Measurements from ENCODE around the gene PLAC9.

PLAC9 gene

DNA sequence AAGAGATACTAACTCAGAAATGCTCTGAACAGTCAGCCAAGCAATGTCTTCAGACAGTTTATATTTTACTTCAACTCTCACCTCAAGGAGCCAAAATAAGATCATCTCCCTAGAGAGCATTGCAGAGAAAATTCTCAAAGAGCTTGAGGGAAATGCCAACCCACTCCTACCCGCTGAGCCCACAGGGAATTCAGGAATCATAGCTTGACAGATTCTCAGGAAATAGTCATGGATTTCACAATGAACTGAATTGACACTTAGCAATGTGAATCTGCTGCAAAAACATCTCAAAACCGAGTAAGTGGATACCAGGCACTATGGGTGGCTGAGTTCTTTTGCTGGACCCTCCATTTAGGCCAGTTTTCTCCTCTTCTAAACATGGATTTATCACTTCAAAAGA is 9.8 kb upstream of the PLAC9 start:
- H4K12ac ChIP-seq (ENCODE audit: low read depth, low read length), result no peak overlapping the region
- H2BK12ac ChIP-seq (ENCODE audit: low read length), result no peak overlapping the region
- no peaks in the 10 kb centered on the region for H3K79me2 ChIP-seq (ENCODE audit: control insufficient read depth, insufficient read depth, low read length, poor library complexity)
- H4K8ac ChIP-seq (ENCODE audit: low read depth, low read length), result no peak overlapping the region
- H3K27me3 ChIP-seq (ENCODE audit: insufficient read depth, low read length), result no peaks in the 10 kb centered on the region
- H3K4me1 ChIP-seq (ENCODE audit: control insufficient read depth in 1 of 2, insufficient read depth in 2 of 2, low read length in 2 of 2), result no peaks in the 10 kb centered on the region
- no peak overlapping the region for H3K27ac ChIP-seq (ENCODE audit: low read depth, low read length)
- H3K9ac ChIP-seq (ENCODE audit: low read length), result no peak overlapping the region
- no peaks in the 10 kb centered on the region for H3K79me1 ChIP-seq (ENCODE audit: low read length)
- H4K91ac ChIP-seq (ENCODE audit: low read depth, low read length), result no peak overlapping the region
- no peak overlapping the region for H3K4me3 ChIP-seq (ENCODE audit: low read depth, low read length)
- no peak overlapping the region for H2BK5ac ChIP-seq (ENCODE audit: low read depth, low read length, poor library complexity)
- H2BK120ac ChIP-seq (ENCODE audit: insufficient read depth, low read length, poor library complexity), result no peak overlapping the region
- H3K36me3 ChIP-seq (ENCODE audit: control insufficient read depth in 1 of 2, insufficient read depth in 2 of 2, low read length in 2 of 2), result no peaks in the 10 kb centered on the region
- peak; percentile 85 to 97 for DNase-seq
- WGBS (ENCODE audit: extremely low coverage, insufficient coverage, insufficient read length), result no CpG with 5 or more reads among the region's 2 CpGs
- no peak overlapping the region for H3K18ac ChIP-seq (ENCODE audit: low read length)
- no peak overlapping the region for H3K14ac ChIP-seq (ENCODE audit: low read length)
- no peak overlapping the region for H2AK5ac ChIP-seq (ENCODE audit: low read length)
- no peak overlapping the region for H2AFZ ChIP-seq (ENCODE audit: insufficient read depth, low read length, poor library complexity)
- H3K9me3 ChIP-seq (ENCODE audit: insufficient read depth, low read depth, low read length), result no peaks in the 10 kb centered on the region
- H3K4ac ChIP-seq (ENCODE audit: low read depth, low read length), result no peak overlapping the region
- H3K23ac ChIP-seq (ENCODE audit: low read length), result no peak overlapping the region
- no peak overlapping the region for H3K4me2 ChIP-seq (ENCODE audit: low read length)

GRCh38 chr10:80126876-80127275 is 5.7 kb upstream of the PLAC9 start:
- Histone ChIP-seq H2BK5ac (ENCODE audit: low read depth, low read length, poor library complexity) (no peak overlapping the region), H2BK120ac (ENCODE audit: insufficient read depth, low read length, poor library complexity) (no peak overlapping the region), H4K8ac (ENCODE audit: low read depth, low read length) (no peak overlapping the region), H3K14ac (ENCODE audit: low read length) (no peak overlapping the region), H3K27ac (ENCODE audit: low read depth, low read length) (no peak overlapping the region), H3K4me1 (ENCODE audit: control insufficient read depth in 1 of 2, insufficient read depth in 2 of 2, low read length in 2 of 2) (peaks cover 4% of the 10 kb centered on the region in 2 experiments), H2BK12ac (ENCODE audit: low read length) (no peak overlapping the region), H3K18ac (ENCODE audit: low read length) (no peak overlapping the region), H3K9ac (ENCODE audit: low read length) (no peak overlapping the region), H3K36me3 (ENCODE audit: control insufficient read depth in 1 of 2, insufficient read depth in 2 of 2, low read length in 2 of 2) (no peaks in the 10 kb centered on the region), H4K91ac (ENCODE audit: low read depth, low read length) (no peak overlapping the region), H3K4me2 (ENCODE audit: low read length) (no peak overlapping the region), H3K27me3 (ENCODE audit: insufficient read depth, low read length) (no peaks in the 10 kb centered on the region), H3K4me3 (ENCODE audit: low read depth, low read length) (no peak overlapping the region), H3K9me3 (ENCODE audit: insufficient read depth, low read depth, low read length) (no peaks in the 10 kb centered on the region), H3K4ac (ENCODE audit: low read depth, low read length) (no peak overlapping the region), H2AFZ (ENCODE audit: insufficient read depth, low read length, poor library complexity) (no peak overlapping the region), H3K79me1 (ENCODE audit: low read length) (no peaks in the 10 kb centered on the region), H4K12ac (ENCODE audit: low read depth, low read length) (no peak overlapping the region), H2AK5ac (ENCODE audit: low read length) (no peak overlapping the region), H3K79me2 (ENCODE audit: control insufficient read depth, insufficient read depth, low read length, poor library complexity) (no peaks in the 10 kb centered on the region), H3K23ac (ENCODE audit: low read length) (no peak overlapping the region)
- WGBS (ENCODE audit: extremely low coverage, insufficient coverage, insufficient read length), result no CpG with 5 or more reads among the region's 4 CpGs
- no peak for DNase-seq

DNA sequence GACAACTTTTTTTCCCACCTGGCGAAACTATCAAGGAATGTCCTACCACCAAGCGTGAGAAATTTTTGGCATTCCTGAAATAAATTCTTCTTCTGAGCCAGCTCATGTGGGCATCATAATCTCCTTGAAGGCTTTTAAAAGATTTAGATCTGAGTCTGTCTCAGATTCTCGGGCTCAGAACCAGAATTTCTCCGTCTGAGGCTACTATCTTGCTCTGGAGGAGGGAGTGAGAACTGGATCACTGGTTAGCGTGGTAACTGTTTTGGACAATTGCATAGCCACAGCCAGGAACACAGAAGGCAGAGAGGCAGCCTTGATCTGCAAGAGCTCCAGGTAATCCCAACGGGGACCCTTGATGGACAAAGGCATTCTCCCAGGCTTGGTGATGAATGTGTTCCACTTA is 1.0 kb upstream of the PLAC9 start:
- H2BK5ac ChIP-seq (ENCODE audit: low read depth, low read length, poor library complexity), result no peak overlapping the region
- H3K27me3 ChIP-seq (ENCODE audit: insufficient read depth, low read length), result no peaks in the 10 kb centered on the region
- peak overlapping the region; percentile 75 for H2BK12ac ChIP-seq (ENCODE audit: low read length)
- DNase-seq, result peak; percentile 73 to 95
- H2AFZ ChIP-seq (ENCODE audit: insufficient read depth, low read length, poor library complexity), result no peak overlapping the region
- H3K4me1 ChIP-seq (ENCODE audit: control insufficient read depth in 1 of 2, insufficient read depth in 2 of 2, low read length in 2 of 2), result peaks cover 4 to 9% of the 10 kb centered on the region in 2 experiments
- H4K12ac ChIP-seq (ENCODE audit: low read depth, low read length), result no peak overlapping the region
- no peaks in the 10 kb centered on the region for H3K36me3 ChIP-seq (ENCODE audit: control insufficient read depth in 1 of 2, insufficient read depth in 2 of 2, low read length in 2 of 2)
- H3K4me2 ChIP-seq (ENCODE audit: low read length), result no peak overlapping the region
- no peak overlapping the region for H3K4ac ChIP-seq (ENCODE audit: low read depth, low read length)
- no peak overlapping the region for H3K9ac ChIP-seq (ENCODE audit: low read length)
- no peak overlapping the region for H2BK120ac ChIP-seq (ENCODE audit: insufficient read depth, low read length, poor library complexity)
- WGBS (ENCODE audit: extremely low coverage, insufficient coverage, insufficient read length), result no CpG with 5 or more reads among the region's 6 CpGs
- no peak overlapping the region for H3K4me3 ChIP-seq (ENCODE audit: low read depth, low read length)
- no peak overlapping the region for H2AK5ac ChIP-seq (ENCODE audit: low read length)
- no peak overlapping the region for H3K23ac ChIP-seq (ENCODE audit: low read length)
- H4K8ac ChIP-seq (ENCODE audit: low read depth, low read length), result no peak overlapping the region
- peaks cover 4% of the 10 kb centered on the region for H3K79me2 ChIP-seq (ENCODE audit: control insufficient read depth, insufficient read depth, low read length, poor library complexity)
- H4K91ac ChIP-seq (ENCODE audit: low read depth, low read length), result no peak overlapping the region
- no peak overlapping the region for H3K14ac ChIP-seq (ENCODE audit: low read length)
- peaks cover 7% of the 10 kb centered on the region for H3K79me1 ChIP-seq (ENCODE audit: low read length)
- H3K27ac ChIP-seq (ENCODE audit: low read depth, low read length), result no peak overlapping the region
- H3K18ac ChIP-seq (ENCODE audit: low read length), result no peak overlapping the region
- H3K9me3 ChIP-seq (ENCODE audit: insufficient read depth, low read depth, low read length), result no peaks in the 10 kb centered on the region

- Histone ChIP-seq H2BK120ac (ENCODE audit: insufficient read depth, low read length, poor library complexity) (no peak overlapping the region), H4K91ac (ENCODE audit: low read depth, low read length) (no peak overlapping the region), H3K79me2 (ENCODE audit: control insufficient read depth, insufficient read depth, low read length, poor library complexity) (peaks cover 4% of the 10 kb centered on the region), H3K4ac (ENCODE audit: low read depth, low read length) (no peak overlapping the region), H3K23ac (ENCODE audit: low read length) (no peak overlapping the region), H3K27me3 (ENCODE audit: insufficient read depth, low read length) (no peaks in the 10 kb centered on the region), H3K36me3 (ENCODE audit: control insufficient read depth in 1 of 2, insufficient read depth in 2 of 2, low read length in 2 of 2) (no peaks in the 10 kb centered on the region), H4K8ac (ENCODE audit: low read depth, low read length) (no peak overlapping the region), H3K9me3 (ENCODE audit: insufficient read depth, low read depth, low read length) (no peaks in the 10 kb centered on the region), H3K4me2 (ENCODE audit: low read length) (peak overlapping the region; percentile 70), H2AFZ (ENCODE audit: insufficient read depth, low read length, poor library complexity) (no peak overlapping the region), H2AK5ac (ENCODE audit: low read length) (no peak overlapping the region), H3K9ac (ENCODE audit: low read length) (no peak overlapping the region), H3K4me1 (ENCODE audit: control insufficient read depth in 1 of 2, insufficient read depth in 2 of 2, low read length in 2 of 2) (peaks cover 4 to 9% of the 10 kb centered on the region in 2 experiments), H2BK5ac (ENCODE audit: low read depth, low read length, poor library complexity) (no peak overlapping the region), H3K4me3 (ENCODE audit: low read depth, low read length) (no peak overlapping the region), H2BK12ac (ENCODE audit: low read length) (no peak overlapping the region), H3K79me1 (ENCODE audit: low read length) (peaks cover 7% of the 10 kb centered on the region), H3K27ac (ENCODE audit: low read depth, low read length) (no peak overlapping the region), H4K12ac (ENCODE audit: low read depth, low read length) (no peak overlapping the region), H3K14ac (ENCODE audit: low read length) (no peak overlapping the region), H3K18ac (ENCODE audit: low read length) (no peak overlapping the region)
- no peak for DNase-seq
- no CpG with 5 or more reads among the region's 6 CpGs for WGBS (ENCODE audit: extremely low coverage, insufficient coverage, insufficient read length)
Measured at GRCh38 chr10:80133206-80133605, 676 bp downstream of the PLAC9 start.

Data from trophoblast cell (in vitro differentiated cells and primary cell).